Effector CD4-positive, alpha-beta T cell (primary cell): ENCODE measurements around the gene SYP. TPM values are rescaled to one million over a fixed set of nuclear protein-coding genes. Genes with fewer than 3 reads are reported as not detected.
A peak's percentile ranks its signal among the peaks of the same experiment; 100 is the strongest.

Experiments
- DNase-seq: peaks from one replicate; pipeline ENCODE4 v3.0.0-alpha.2; 2020
- total RNA-seq: gene quantifications from one replicate; lab custom pipeline; 2026; lab: John Stamatoyannopoulos, UW

Gene SYP
- total RNA-seq: not detected

GRCh38 chrX:49199906-49200771 lies at the start of gene SYP:
Gene SYP, minus strand, starts transcription at chrX:49200193. Its CDS starts 7 bp downstream, at chrX:49200186.
- peak; percentile 81 for DNase-seq

GRCh38 chrX:49249616-49250015 lies 49.6 kb upstream of the SYP start:
- DNase-seq: no peak

GRCh38 chrX:49249071-49249470 lies 49.1 kb upstream of the SYP start:
- DNase-seq: no peak

GRCh38 chrX:49247916-49248811 lies 48.2 kb upstream of the SYP start:
- DNase-seq: no peak

- DNase-seq: no peak
Observed at GRCh38 chrX:49247346-49247745, 47.4 kb upstream of the SYP start.

GRCh38 chrX:49246541-49246940 lies 46.5 kb upstream of the SYP start:
- no peak for DNase-seq

GRCh38 chrX:49244207-49244606 lies 44.2 kb upstream of the SYP start:
- DNase-seq: no peak

GRCh38 chrX:49243166-49243565 lies 43.2 kb upstream of the SYP start:
- no peak for DNase-seq

GRCh38 chrX:49242545-49243066 lies 42.6 kb upstream of the SYP start:
- DNase-seq: no peak

GRCh38 chrX:49238735-49239134 lies 38.7 kb upstream of the SYP start:
- no peak for DNase-seq

- DNase-seq: no peak
Observed at GRCh38 chrX:49237060-49237459, 37.1 kb upstream of the SYP start.

- DNase-seq: no peak
Observed at GRCh38 chrX:49233887-49234555, 34.0 kb upstream of the SYP start.

GRCh38 chrX:49233176-49233575 lies 33.2 kb upstream of the SYP start, which contains the start of gene CACNA1F:
Gene CACNA1F, minus strand, starts transcription at chrX:49233340. Its CDS starts 31 bp downstream, at chrX:49233309.
- no peak for DNase-seq

- DNase-seq: no peak
Observed at GRCh38 chrX:49232525-49232924, 32.5 kb upstream of the SYP start.

GRCh38 chrX:49231333-49232000 lies 31.5 kb upstream of the SYP start:
- no peak for DNase-seq

- peak; percentile 18 for DNase-seq
Observed at GRCh38 chrX:49230500-49231232, 30.7 kb upstream of the SYP start.

- no peak for DNase-seq
Observed at GRCh38 chrX:49228185-49228584, 28.2 kb upstream of the SYP start.

GRCh38 chrX:49227726-49228125 lies 27.7 kb upstream of the SYP start:
- no peak for DNase-seq

GRCh38 chrX:49226946-49227345 lies 27.0 kb upstream of the SYP start:
- DNase-seq: no peak

- DNase-seq: no peak
Observed at GRCh38 chrX:49225858-49226257, 25.9 kb upstream of the SYP start.

GRCh38 chrX:49221868-49222267 lies 21.9 kb upstream of the SYP start:
- DNase-seq: no peak
